DMS53 (cell line): ENCODE results near the gene PSD2.
A peak's percentile ranks its signal among the peaks of the same experiment; 100 is the strongest.

Experiments used
- DNase-seq: peaks from one replicate; lab custom pipeline; 2025; lab: John Stamatoyannopoulos, UW

PSD2 gene

DNA sequence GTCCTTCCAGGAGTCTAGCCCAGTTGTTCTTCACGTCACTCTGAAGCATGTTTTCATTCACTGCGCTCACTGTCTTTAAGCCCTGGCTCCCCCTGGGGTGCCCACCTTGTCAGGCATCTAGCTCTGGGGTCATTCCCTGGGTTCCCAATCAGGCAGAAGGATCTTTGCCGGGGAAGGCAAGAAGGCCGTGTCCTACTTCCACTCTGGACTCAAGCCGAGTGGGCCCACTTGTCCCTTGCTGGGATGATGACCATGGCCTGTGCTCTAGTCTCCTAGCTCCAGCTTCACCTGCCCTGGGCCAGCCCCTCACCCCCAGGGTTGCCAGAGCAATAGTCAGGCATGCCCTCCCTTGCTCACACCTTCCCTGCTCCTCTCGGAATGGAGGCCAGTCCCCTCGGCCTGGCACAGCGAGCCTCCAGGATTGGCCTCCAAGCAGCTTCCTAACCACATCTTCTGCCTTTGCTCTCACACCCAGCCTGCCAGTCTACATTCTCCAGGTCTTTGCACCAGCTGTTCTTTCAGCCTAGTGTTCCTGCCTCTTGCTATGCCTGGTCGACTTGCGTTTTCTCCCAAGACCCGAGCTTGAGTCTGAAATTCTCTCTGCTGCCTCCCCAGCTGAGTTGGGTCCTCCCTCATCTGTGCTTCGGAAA, 32.2 kb upstream of the PSD2 start:
- no peak for DNase-seq

DNA sequence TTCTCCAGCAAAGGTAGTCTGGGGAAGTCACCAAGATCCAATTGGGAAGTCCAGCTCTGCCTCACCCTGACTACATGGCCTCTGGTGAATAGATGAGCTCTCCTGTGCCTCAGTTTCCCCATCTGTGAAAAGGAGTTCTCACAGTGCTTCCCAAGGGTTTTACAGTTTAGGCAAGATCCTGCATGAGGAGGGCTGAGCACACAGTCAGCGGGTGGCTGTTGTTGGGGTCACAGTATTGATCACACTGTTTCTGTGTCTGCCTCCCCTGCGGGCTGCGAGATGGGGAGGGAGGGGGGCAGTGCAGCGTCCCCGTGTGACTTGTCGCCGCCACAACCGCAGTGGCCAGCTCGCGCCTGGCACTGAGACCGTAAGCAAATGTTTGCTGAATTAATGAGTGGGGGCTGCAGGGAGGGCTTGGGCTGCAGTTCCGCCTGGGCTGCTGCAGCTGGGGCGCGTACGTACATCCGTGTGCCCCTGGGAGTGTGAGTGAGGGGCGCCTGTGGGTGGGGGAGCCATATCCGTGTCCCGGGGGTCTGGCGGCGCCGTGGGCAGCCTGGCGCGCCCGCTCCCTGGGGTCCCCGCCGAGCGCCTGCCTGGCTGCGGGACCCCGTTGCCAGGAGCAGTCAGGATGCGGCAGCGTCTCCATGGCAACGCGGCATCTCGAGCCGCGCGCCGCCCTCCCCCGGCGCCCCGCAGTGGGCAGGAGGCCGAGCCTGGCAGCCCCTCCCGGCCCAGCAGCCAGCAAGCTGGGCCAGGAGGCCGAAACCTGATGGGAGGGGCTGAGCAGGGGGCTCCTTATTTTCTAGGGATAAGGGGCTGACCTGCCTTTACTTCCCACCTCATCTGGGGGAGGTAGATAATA, 31.4 kb upstream of the PSD2 start:
- peak; percentile 67 for DNase-seq

DNA sequence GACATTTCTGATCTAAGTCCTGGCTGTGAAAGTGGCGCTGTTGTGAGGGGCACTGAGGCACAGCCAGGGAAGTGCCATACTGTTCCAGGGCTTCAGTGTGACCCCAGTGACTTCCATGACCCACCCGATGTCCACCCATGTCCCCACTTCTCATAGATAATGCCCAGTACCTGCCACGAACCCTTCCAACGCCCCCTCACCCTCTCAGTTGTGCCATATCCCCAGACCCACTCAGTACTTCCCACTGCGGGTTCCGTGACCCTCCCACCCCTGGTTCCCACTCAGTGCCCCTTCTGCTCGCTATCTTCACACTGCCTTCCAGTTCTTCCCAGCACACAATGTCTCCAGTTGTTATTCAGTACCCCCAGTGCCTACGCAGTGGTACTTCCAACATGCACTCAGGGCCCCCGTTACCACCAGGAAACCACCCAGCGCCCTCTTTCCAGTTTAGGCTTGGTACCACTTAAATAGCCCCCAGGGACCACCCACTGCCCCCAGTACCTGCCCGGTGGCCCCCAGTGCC, 30.7 kb upstream of the PSD2 start:
- no peak for DNase-seq

DNA sequence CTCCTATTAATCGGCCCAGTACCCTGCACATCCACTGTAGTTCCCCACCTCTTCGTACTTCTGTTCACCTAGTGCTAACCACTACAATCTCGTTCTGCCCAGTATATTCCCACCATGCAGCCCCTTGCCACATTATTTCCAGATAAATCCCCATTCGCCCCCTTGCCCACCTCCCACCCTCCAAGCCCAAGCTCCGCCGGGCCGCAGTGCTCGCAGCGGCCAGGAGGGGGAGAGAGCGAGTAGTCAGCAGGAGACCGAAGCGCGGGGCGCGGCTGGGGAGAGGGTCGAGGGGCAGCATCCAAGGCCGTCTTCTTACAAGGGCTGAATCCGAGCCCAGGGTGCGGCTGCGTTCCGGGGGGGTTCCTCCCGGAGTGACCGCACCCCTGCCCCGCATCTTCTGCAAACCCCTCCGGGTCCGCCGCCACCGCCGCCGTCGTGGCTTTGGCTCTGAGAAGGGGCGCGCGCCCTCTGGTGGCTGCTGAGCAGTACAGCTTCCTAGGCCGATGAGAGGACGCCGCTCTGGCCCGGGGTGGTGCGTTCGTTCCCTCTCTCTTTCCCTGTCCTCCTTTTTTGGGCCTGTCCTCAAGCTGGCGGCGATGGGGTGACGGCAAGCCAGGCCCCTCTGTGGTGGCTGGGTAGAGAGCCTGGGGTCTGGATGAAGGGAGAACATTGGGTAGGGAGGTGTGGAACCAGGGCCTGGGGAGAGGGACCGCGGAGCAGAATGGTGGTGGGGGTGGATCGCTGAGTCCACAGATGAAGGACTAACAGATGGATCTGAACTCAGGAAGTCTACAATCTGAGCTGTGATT, 30.0 kb upstream of the PSD2 start:
- DNase-seq, result peak; percentile 90

DNA sequence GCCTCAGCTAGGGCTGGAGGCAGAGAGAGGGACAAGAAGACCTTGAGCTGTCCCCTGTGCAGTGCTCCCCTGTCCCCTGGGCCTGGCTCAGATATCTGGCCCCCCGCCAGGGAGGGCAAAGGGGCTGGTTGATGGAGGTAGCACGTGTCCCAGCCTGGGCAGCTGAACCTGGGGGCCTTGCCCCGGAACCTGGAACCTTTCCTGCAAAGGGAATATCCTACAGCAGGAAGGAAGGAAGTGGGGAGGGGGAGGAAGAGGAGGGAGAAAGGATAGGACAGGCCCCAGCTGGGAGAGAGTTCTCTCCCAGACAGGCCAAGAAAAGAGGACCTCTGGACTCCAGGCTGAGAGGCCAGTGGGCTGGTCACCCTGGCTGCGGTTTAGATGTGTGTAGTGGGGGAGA, 27.6 kb upstream of the PSD2 start:
- no peak for DNase-seq

DNA sequence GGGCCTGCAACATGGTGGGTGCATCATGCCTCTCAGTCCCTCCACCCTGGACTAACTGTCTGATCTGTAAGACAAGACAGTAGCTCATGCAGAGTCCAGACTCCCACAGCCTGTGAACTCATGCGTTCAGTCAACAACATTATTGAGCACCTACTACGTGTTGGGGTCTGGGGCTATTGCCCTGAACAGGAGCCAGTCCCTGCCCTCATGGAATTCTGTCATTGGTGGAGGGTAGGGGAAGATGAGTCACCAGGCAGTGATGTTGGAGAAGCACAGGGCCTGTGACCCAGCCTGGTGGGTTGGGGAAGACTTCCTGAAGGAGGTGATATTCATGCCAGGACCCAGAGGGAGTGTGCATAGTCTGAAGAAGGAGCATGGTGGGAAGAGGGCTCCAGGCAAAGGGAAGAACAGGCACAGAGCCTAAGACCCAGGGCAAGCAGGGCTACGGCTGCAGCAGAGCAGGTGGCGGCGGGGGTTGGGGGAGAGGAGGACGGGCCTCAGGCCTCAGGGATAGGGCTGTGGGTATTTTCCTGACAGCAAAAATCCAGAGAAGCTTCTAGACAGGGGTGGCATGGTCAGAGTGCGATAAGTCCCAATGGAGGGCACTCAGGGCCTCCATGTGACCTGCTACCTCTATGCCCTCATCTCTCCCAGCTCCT, 26.7 kb upstream of the PSD2 start:
- no peak for DNase-seq

DNA sequence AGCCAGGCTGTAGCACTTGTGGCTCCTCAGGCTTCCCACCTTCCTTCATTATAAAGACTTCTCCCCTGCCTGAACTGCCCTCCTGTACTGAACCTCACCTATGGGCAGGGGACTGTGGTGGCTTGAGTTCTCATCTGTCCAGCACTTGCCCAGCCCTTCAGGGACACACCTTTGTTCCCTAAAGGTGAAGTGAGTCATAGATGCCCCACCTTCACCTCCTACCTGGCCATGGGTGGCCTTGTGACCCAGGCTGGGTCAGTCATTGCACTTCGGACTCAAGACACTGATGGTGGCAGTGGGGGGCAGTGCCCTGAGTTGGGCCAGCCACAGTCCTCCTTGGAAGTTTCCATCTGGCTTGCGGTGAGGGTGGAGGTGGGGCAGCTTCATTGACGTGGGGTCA, 26.1 kb upstream of the PSD2 start:
- DNase-seq, result no peak

DNA sequence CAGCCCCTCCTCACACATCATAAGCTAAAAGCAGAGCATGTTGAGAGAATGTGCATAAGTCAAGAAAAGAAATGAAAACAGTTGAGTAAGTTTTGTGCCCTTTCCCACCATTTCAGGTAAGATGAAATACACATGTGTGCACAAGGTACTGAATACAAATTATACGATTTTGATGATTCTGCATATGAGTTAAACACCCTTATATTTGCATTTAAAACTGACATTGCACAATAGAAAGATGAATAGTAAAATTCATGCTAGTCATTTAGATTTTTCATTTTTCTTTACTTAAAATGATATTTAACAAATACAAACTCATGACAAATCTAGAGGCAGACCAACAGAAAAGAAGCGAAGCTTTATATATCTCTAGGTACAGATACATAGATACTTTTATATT, 24.9 kb upstream of the PSD2 start:
- no peak for DNase-seq

DNA sequence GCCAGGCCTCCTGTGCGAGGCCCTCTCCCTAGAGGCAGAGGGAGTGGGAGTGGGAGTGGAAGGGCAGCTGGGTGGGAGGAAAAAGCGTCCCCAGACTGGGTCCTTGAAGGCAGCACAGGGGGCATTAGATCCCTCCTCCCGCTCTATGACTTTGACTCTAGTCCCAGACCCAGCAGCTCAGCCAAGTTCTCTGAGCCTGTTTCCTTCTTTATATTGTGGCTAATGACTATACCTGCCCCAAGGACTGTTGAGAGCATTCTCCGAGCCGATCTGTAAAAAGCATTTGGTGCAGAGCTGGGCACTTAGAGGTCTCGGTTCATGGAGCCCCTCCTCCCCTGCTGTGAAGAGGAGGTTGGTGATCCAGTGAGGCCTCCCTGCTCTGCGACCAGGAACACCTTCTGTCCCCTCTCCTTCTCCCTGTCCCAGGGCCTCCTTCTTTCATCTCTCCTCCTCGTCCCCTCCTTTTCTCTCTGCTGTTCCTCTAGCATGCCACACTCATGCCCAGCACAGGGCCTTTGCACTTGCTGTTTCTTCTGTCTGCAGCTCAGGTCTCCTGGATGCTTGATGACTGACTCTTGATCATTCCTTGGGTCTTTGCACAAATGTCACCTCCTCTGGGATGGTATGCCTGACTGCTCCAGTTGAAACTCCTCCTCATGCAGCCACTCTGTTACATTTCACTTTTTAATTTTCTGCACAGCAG, 23.4 kb upstream of the PSD2 start:
- no peak for DNase-seq

DNA sequence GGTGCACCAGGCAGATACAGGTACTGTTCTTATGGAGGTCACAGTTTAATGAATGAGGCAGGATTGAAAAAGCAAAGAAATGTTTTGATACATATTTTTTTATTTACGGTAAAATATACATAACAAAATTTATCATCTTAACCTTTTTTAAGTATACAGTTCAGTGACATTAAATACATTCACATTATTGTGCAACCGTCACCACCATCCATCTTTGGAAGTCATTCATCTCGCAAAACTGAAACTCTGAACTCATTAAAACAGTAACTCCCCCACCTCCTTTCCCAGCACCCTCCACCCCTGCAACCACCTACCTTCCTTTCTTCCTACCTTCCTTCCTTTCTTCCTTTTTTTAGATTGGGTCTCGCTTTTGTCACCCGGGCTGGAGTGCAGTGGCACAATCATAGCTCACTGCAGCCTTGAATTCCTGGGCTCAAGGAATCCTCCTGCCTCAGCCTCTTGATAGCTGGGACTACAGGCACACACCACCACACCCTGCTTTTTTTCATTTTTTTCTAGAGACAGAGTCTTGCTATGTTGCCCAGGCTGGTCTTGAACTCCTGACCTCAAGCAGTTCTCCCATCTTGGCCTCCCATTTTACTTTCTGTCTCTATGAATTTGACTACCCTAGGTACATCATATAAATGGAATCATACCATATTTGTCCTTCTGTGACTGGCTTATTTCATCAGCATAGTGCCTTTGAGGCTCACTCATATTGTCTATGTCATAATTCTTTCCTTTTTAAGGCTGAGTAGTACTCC, 22.5 kb upstream of the PSD2 start:
- DNase-seq, result no peak

DNA sequence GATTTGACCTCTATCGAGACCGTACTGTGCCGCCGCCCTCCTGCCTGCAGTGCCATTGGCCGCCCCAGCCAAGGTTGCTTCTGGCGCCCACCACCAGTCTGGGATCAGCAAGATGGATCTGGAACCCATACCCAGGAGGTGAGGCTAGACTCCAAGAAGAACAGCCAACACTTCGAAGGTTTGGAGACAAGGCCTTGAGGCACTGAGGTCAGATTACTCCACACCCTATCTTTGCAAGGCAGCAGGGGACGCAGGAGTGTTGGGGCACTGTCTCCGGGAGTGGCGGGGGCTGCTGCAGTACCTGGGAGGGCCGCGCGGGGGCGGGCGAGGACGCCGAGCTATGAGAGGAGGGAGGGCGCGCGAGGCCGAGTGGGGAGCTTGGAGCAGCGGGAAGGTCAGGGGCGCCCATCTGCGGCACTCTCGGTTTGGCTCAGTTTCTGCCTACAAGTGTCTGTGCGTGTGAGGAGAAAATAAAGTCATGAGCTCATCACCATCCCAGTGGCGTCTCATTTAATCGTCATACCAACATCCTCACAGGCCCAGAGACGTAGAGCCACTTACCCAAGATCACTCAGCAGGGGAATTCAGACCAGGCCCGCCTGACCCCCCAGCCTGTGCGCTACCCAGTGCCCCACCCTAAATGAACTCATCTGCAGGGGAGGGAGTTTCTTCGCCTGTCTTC, 20.5 kb upstream of the PSD2 start:
- peak; percentile 80 for DNase-seq

DNA sequence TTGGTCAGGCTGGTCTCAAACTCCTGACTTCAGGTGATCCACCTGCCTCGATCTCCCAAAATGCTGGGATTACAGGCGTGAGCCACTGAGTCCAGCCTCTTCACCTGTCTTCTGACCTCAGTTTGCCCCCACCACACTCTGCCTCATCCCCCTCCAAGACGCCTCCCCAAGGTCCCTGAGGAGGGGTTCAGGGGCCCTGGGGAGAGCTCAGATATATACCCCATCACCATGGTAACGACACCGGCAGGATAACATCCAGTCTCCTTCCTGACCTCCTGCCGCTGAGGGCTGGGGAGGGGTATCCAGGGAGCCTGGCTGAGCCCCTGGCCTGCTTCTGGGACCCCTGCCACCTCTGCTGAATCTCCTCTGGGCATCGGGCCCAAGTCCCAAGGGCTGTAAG, 19.7 kb upstream of the PSD2 start:
- DNase-seq, result no peak

DNA sequence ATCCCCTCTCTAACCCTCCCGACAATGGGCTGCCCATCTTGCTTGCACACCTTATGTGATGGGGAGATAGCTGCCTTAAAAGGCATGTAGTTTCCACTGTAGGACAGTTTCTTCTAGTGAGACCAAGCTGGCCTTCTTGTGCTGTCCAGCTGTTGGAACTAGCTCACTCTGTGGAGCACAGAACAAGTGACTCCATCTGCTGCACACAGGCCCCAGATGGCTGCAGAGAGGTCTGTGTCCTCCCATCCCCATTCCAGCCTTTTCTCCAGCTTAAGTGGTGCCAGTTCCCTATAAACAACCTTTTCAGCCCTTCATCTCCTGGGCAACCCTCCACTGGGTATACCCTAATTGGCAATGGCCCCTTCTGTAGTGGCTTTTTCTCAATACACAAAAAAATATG, 18.7 kb upstream of the PSD2 start:
- DNase-seq, result no peak

DNA sequence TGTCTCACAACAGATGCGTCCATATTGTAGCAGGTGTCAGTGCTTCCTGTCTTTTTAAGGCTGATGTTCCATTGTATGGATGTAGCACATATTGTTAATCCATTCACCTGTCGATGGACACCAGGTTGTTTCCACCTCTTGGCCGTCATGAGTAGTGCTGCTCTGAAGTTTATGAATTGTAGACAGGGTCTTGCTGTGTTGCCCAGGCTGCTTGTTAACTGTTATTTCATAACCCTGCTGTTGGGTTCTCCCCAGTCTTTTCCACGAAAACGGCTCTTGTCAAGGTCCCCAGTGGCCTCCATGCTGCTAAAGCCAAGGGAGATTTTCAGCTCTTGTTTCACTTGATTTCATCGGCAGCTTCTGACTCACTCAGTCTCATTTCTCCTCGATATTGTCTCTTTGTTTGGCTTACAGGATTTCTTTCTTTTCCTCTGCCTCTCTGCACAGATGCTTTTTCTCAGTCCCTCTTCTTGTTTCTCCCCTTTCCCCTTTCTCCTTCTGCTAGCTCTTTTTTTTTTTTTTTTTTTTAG, 12.1 kb upstream of the PSD2 start:
- no peak for DNase-seq

DNA sequence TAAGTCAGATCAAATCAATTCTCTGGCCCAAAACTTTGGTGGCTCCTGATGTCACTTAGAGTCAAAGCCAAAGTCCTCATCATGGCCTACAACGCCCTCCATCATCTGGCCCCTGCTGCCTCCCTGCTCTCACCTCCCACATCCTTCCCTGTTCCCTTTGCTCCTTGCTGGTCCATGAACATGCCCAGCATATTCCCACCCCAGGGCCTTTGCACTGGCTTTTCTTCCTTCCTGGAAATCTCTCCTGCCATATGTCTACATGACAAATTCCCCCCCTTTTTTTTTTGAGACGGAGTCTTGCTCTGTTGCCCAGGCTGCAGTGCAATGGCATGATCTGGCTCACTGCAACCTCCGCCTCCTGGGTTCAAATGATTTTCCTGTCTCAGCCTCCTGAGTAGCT, 11.1 kb upstream of the PSD2 start:
- no peak for DNase-seq

DNA sequence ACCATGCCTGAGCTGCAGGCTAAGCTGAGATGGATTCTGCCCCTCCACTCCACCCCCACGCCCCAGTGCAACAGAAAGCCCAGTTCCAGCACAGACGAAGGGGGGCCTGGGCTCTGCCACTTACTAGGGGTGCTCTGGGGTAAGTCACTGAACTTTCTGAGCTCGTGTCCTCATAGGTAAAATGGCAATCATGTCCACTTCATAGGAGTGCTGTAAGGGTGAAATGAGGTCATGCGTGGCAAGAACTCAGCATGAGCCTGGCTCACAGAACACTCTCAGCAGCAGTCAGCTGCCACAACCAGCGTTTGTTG, 8.4 kb upstream of the PSD2 start:
- no peak for DNase-seq

DNA sequence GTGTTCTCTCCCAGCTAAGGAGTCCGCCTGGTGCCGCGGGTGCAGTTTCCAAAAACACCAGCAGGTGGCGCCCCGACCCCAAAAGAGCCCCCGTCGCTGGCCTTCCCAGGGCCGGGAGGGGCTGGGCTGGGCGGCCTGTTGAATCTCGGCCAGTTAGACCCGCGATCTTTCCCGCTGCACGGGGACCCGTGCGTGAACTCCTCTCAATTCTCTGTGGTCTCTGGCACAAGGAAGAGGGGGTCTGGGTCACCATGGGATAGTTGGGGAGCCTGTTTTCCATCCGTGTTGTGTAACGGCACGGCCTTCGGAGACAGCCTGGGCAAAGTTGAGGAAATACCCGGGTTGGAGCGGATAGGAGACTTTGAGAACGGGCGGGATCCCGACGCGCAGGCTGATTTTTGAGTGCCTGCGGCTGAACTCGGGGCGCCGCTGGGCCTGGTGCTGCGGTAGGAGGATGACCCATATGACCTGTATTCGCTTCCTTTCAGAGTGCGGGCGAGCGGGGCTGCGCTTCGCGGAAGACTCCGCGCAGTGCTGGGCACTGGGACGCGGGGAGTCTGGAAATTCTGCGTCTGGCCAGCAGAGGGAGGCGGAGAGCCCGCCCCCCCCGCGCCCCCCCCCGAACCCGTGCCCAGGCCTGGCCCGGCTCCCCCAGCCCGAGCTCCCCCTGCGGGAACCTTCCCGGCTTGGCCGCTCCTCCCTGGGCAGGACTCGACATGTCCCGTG, 7.9 kb upstream of the PSD2 start:
- DNase-seq, result peak; percentile 87

DNA sequence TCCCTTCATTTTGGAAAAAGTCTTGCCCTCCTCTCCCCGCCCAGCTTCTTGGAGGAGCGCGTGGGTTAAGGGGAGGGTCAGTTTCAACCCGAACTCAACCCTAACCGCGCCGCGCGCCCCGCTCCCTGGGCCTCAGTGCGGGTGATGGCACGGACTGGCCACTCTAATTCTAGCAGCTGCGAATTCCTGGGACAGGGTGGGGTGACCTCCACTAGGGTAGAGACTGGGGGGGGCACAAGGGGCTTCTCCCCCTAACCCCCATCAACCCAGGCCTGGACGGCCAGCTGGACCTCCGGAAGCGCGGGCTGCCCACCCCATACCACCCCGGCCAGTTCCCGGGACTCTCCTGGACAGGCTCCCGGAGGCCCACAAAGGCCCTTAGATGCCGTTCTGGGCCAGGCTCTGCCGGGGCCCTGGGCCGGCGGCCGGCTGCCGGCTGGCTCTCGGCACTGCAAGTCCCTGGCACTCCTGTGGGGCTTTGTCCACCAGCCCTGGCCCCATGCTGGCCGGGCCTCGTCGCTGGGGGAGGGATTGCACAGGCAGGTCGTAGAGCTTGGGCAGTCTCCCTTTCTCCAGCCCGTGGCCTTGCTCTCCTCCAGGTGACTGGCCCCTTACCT, 7.2 kb upstream of the PSD2 start:
- peak; percentile 38 for DNase-seq
